ENCODE data around the gene TNFRSF1B.

Gene TNFRSF1B

GRCh38 chr1:12194666-12195216 is 27.9 kb downstream of the TNFRSF1B start:
- no peak for DNase-seq (ENCODE audit: low spot score)

GRCh38 chr1:12195416-12195815 is 28.6 kb downstream of the TNFRSF1B start:
- DNase-seq (ENCODE audit: low spot score): no peak

DNA sequence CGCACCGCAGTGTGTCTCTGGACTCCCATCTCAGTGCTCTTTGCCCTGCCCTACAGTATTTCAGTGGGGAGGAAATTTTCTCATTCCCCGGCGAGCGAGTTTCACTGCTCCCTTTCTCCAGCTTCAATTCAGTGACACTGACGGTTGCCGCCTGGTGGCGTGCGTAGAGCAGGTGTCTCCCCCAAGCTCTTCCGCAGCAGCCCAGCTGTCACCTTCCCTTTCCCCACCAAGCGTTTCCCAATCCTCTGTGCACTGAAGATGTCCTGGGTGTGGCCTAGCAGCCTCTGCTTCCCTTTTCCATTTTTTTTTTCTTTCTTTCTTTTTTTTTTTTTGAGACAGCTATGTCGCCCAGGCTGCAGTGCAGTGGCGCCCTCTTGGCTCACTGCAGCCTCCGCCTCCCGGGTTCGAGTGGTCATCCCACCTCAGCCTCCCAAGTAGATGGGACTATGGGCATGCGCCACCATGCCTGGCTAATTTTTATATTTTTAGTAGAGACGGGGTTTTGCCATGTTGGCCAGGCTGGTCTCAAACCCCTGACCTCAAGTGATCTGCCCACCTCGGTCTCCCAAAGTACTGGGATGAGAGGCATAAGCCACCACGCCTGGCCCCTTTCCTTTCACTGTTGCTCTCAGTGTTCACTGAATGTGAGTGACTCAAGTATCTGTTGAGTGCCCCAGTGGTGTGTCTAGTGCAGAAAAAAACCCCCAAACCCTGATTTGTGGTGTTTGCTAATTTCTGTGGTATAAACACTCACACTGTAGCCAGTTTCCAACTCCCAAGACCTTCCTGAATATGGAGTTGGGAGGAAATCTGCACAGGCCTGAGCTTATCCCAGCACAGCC is 30.1 kb downstream of the TNFRSF1B start:
- DNase-seq (ENCODE audit: low spot score): peak; percentile 51

- DNase-seq (ENCODE audit: low spot score): no peak
Observed at GRCh38 chr1:12197483-12197880, 30.7 kb downstream of the TNFRSF1B start.

DNA sequence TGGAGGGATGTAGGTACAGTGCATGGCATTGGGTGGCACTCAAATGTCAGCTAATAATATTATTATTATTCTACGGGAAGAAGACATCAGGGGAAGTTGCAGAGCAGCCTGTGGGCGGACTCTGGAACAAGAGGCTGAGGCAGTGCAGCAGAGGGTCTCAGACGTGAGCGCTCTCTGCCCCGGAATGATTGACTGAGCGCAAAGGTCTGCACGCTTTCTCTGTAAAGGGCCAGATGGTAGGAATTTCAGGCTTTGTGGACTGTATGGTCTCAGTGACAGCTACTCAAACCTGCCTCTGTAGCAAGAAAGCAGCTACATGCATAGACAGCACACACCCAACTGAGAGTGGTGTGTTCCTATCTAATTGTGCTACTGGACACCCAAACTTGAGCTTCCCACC is 33.4 kb downstream of the TNFRSF1B start:
- no peak for DNase-seq (ENCODE audit: low spot score)

- no peak for DNase-seq (ENCODE audit: low spot score)
Observed at GRCh38 chr1:12201352-12202189, 34.8 kb downstream of the TNFRSF1B start.

GRCh38 chr1:12202190-12202497 is 35.4 kb downstream of the TNFRSF1B start:
- DNase-seq (ENCODE audit: low spot score): no peak

- DNase-seq (ENCODE audit: low spot score): no peak
Observed at GRCh38 chr1:12202577-12202976, 35.8 kb downstream of the TNFRSF1B start.

GRCh38 chr1:12203216-12204007 is 36.6 kb downstream of the TNFRSF1B start:
- DNase-seq (ENCODE audit: low spot score): no peak

DNA sequence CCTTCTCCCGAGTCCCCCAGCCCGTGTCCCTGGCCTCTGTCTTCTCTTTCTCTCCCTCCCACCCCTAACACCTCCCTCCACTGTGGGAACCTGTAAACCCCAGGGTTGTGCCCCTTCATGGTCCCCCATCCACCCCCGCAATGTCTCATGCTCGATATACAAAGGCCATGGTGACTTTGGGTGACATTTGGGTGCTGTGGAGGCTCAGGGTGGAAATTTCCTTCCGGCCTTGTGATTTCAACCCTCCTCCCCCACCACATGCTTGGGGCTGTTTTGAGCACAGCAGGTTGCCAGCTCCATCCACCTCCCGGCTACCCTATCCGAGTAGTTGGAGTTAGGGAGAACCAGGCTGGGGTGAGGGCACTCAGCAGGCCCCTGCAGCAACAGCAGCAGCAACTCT is 37.3 kb downstream of the TNFRSF1B start:
- no peak for DNase-seq (ENCODE audit: low spot score)

DNA sequence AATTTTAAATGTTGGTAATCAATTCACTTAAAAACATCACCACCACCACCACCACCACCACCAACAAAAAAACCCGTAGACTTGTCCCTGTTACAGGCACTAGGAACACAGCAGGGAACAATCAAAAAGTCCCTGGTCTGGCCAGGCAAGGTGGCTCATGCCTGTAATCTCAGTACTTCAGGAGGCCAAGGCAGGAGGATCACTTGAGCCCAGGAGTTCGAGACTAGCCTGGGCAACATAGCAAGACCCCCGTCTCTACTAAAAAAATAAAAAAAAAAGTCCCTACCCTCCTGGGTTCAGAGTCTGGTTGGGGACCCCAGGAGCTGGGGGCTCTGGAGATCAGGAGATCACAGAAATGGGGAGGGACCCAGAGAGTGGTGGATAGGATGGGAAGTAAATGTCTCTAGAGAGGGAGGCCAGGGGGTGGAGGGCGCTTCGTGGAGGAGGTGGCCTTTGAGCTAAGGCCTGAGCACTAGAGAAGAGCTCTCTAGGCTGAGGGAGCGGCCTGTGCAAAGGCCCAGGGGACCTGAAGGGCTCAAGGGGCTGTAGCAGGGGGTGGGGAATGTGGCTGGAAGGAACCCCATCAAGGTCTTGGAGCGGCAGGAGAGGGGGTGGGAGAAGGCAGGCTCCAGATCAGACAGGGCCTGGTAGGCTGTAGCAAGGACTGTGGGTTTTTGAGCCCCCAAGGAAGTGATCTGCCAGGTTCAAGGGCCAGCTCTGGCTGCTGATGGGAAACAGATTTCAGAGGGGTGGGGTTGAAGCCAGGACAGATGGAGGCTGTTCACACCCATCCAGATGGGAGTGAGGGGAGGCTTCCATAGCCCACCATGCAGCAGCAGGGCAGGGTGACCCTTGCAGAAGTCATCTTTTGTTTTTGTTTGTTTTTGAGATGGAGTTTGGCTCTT is 38.2 kb downstream of the TNFRSF1B start:
- no peak for DNase-seq (ENCODE audit: low spot score)

GRCh38 chr1:12206238-12206637 is 39.4 kb downstream of the TNFRSF1B start:
- DNase-seq (ENCODE audit: low spot score): no peak

DNA sequence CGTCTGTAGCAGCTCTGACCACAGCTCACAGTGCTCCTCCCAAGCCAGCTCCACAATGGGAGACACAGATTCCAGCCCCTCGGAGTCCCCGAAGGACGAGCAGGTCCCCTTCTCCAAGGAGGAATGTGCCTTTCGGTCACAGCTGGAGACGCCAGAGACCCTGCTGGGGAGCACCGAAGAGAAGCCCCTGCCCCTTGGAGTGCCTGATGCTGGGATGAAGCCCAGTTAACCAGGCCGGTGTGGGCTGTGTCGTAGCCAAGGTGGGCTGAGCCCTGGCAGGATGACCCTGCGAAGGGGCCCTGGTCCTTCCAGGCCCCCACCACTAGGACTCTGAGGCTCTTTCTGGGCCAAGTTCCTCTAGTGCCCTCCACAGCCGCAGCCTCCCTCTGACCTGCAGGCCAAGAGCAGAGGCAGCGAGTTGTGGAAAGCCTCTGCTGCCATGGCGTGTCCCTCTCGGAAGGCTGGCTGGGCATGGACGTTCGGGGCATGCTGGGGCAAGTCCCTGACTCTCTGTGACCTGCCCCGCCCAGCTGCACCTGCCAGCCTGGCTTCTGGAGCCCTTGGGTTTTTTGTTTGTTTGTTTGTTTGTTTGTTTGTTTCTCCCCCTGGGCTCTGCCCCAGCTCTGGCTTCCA is 40.1 kb downstream of the TNFRSF1B start:
- DNase-seq (ENCODE audit: low spot score): no peak

- no peak for DNase-seq (ENCODE audit: low spot score)
Observed at GRCh38 chr1:12208271-12208670, 41.5 kb downstream of the TNFRSF1B start.

DNA sequence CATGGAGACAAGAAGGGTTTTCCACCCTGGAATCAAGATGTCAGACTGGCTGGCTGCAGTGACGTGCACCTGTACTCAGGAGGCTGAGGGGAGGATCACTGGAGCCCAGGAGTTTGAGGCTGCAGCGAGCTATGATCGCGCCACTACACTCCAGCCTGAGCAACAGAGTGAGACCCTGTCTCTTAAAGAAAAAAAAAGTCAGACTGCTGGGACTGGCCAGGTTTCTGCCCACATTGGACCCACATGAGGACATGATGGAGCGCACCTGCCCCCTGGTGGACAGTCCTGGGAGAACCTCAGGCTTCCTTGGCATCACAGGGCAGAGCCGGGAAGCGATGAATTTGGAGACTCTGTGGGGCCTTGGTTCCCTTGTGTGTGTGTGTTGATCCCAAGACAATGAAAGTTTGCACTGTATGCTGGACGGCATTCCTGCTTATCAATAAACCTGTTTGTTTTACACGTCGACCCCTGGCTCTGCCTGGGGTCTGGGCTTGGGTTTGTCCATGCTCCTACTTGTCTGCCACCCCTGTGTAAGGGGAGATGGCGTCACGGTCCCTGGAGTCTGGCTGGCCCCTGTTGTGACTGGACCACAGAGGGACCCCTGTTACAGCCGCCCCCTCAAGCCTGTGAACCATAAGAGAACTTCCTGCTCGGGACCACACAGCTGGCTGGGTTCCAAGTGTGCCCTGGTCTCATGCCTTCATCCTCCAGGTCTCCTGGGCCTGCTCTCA is 42.1 kb downstream of the TNFRSF1B start:
- DNase-seq (ENCODE audit: low spot score): peak; percentile 74

DNA sequence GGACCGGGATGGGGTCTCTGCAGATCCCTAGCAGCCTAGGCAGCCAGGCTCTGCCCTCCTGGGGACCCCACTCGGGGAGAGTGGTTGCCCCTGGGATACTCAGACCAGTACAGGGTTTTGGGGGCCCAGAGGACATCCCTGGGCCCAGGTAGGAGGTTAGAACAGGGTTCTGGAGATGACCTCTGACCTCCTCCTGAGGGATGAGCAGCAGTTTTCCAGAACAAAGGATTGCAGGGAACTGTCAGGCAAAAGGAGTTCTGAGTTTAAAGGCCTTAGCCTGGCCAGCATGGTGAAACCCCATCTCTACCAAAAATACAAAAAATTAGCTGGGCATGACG is 42.7 kb downstream of the TNFRSF1B start:
- DNase-seq (ENCODE audit: low spot score): no peak

DNA sequence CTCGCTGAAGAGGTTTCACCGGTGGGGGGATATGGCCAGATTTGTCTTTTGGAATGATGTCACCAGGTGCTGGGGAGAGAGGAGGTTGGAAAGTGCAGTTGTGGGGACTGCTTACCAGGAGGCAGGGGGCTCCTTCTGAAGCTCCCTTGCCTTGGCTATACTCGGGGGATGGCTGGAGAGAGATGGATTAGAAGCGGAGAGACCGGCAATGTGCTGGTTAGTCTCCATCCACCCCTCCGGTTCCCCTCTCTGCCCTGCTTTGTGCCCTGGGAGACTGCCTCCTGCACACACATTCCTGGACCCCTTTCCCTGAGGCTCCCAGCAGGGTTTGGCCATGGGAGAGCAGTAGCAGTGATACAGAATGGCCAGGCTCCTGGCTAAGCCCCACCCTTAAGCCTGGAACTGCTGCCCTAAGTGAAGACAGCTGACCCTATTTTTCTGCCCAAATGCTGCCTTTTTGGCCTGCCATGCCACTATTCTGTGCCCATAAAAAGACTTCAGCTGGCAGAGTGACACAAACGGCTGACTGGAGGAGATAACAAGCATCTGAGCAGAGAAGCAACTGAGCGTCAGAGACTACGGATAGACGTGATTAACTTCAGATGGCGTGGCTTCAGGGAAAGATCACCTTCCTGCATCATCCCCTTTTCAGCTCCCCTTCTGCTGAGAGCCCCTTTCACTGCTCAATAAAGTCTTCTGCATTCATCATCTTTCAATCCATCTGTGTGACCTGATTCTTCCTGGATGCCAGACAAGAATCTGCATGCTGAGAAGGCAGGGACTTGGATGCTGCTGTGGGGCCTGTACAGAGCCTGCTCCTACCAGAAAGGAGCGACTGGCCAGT is 48.5 kb downstream of the TNFRSF1B start:
- no peak for DNase-seq (ENCODE audit: low spot score)

DNA sequence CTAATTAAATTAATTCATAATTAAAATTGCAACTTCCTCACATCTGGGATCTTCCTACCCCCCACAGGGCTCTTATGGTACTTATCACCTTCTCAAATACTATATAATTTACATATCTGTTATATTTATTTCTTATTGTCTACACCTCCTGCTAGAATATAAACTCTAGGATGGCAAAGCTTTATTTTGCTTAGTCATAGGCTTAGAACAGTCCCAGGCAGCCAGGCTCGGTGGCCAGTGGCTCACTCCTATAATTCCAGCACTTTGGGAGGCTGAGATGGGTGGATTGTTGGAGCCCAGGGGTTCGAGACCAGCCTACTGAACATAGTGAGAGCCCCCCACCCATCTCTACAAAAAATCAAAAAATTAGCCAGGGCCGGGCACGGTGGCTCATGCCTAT is 53.0 kb downstream of the TNFRSF1B start:
- no peak for DNase-seq (ENCODE audit: low spot score)

- DNase-seq (ENCODE audit: low spot score): no peak
Observed at GRCh38 chr1:12220890-12221289, 54.1 kb downstream of the TNFRSF1B start.
